GM18508 (cell line): ENCODE results near the gene FAT1.

Source experiments
- ATAC-seq: cut with Tn5 transposase; IDR thresholded peaks from one replicate; pipeline ENCODE4 v1.9.1; 2021; ENCODE audit warnings: moderate number of reproducible peaks; ENCODE audit not compliant: insufficient read depth, unreplicated experiment

Gene FAT1

DNA sequence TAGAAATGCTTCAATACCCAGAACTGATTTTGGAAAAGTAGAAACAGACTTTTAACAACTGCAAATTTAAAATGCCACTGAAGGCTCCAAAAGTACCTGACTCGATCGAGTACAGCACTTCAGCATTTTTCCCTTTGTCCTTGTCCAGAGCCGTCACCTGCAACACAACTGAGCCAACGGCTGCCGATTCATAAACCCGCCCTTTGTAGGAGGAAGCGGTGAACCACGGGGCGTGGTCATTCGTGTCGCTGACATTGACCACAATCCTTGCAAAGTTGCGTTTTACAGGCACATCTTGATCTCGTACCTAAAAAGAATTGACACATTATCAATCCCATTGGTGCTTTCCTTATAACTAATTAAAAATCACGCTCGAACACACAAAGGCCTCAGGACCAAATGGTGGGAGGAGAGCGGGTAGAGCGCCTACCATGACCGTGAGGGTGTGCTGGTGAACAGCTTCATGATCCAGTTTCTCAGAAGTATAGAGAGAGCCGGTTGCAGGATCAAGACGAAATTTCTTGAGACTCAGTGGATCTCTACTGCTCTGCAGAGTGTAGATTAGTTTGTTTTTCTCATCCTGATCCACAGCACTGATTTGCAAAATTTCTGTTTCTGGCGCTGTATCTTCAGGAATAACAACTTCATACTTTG is 95.5 kb downstream of the FAT1 start:
- ATAC-seq: no peak

GRCh38 chr4:186627226-186627865 is 96.3 kb downstream of the FAT1 start:
- no peak for ATAC-seq

DNA sequence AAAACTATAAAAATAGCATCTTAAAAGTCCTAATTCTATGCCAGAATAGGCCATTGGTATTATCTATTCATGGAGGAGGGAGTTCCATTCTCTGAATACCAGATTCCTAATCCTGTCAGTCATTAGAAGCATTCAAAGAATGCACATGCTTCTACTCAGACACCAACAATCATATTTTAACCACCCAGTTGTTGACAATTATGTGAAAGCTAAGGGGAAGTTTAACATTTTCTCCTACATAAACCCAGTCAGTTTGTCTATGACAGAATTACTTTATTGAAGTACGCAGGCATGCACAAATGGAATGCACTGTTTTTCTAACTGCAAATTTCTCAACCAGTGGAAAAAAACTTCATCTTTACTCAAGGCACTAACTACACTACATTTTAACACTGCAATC is 98.7 kb downstream of the FAT1 start:
- no peak for ATAC-seq

DNA sequence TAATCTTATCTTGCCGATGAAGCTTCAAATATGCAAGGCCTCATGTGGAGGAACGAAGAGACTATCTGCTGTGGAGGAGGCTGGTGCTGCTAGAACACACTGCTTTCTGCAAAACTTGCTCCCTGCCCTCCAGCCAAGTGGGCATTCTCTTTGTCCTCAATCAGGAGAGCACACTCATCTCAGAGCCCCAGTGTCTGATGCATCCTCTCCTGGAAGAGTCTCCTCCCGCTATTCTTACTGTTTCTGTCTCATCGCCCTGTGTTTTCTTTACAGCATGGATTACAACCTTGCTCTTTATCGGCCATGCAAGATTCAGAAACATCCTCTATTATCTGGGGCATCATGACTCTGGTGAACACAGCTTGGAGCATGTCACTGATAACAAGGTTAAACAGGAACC is 100.1 kb downstream of the FAT1 start:
- ATAC-seq: no peak

GRCh38 chr4:186622788-186623464 is 100.7 kb downstream of the FAT1 start:
- no peak for ATAC-seq

DNA sequence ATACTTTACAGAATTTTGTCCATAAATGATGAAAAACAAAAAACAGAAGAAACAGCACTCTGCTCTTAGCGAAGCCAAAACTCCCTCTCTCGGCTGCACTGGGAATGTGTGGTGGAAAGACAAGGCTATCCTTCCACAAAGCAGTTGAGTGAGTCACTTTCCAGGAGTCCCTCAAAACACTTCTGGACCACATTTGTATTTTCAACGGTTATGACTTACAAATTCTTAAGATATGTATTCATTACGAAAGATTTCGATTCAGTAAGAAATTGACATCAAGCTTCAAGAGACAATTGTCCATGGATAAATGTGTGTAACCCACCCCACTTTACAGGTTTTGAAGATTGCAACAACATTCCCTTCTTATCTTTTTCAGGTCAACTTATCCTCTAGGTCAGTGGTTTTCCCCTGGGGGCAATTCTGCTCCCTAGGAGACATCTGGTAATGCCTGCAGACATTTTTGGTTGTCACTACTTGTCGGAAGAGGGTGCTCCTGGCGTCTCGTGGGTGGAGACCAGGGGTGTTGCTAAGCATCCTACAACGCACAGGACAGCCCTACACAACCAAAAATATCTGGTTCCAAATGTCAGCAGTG is 101.6 kb downstream of the FAT1 start:
- no peak for ATAC-seq

GRCh38 chr4:186619088-186619487 is 104.6 kb downstream of the FAT1 start:
- no peak for ATAC-seq

- ATAC-seq: no peak
Observed at GRCh38 chr4:186617921-186618320, 105.7 kb downstream of the FAT1 start.

GRCh38 chr4:186607490-186607889 is 116.2 kb downstream of the FAT1 start:
- ATAC-seq: no peak

GRCh38 chr4:186606591-186606992 is 117.1 kb downstream of the FAT1 start:
- ATAC-seq: no peak

DNA sequence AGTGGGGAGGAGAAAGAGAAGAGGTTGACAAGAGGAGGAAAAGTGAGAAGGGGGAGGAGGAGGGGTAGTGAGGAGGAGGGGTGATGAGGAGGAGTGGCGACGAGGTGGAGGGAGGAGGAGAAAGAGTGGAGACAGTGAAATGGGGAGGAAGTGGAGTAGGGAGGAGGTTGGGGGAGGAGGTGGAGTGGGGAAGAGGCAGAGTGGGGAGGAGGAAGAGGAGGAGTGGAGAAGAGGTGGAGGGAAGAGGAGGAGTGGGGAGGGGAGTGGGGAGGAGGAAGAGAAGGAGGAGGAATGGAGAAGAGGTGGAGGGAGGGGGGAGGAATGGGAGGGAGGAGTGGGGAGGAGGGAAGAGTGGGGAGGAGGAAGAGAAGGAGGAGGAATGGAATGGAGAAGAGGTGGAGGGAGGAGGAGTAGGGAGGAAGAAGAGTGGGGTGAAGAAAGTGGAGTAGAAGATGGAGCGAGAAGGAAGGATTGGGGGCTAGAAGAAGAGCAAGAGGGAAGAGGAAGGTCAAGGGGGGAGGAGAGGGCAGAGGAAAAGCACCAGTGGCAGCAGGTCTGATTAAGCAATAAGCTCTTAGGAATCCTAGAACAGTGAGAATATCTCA is 118.3 kb downstream of the FAT1 start:
- ATAC-seq: no peak

DNA sequence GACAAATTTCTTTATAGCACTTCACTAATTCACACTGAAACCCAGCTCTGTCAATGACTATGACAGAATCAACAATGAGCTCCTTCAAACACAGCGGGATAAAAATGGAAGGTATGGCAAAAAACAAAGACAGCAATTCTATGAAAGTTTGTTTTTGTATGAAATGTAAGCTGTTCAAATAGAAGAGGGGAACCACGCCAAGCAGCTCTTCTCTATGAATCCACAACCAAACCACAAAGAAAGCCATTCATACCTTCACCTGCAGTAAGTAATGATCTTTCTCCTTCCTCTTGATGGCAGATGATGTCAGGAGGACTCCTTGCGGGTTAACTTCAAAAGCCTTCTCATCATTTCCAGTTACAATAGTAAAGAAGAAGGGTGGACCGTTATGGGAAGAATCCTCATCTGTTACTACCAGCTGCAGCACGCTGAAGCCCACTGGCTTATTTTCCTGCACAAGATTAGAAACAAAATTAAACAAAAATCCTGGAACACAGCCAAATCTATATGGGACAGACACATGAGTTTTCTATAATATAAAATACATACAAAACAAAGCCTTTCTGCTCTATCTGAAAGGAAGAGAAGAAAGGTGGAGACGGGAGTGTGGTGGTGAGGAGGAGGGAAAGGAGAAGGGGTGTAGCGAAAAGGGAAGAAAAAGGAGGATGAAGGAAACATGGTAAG is 119.4 kb downstream of the FAT1 start:
- ATAC-seq: no peak

- no peak for ATAC-seq
Observed at GRCh38 chr4:186602978-186603377, 120.7 kb downstream of the FAT1 start.

DNA sequence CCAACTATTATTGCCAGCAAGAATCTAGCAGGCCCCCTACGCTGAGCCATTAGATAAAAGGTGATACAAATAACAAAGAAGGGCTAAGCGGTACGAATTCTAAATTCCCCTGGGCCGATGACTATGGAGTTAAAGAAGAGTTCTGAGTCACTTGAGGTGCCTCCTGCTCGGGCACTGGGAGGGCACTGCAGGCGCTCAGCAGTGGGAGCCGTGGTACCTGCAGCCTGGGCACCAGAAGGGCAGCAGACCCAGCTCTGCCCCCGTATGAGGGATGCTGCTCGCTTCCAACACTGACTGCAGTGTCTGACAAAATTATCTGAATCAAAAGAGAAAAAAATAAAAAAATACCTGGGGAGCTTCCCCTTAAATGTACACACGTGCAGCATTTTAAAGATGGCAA is 124.2 kb downstream of the FAT1 start:
- ATAC-seq: no peak

DNA sequence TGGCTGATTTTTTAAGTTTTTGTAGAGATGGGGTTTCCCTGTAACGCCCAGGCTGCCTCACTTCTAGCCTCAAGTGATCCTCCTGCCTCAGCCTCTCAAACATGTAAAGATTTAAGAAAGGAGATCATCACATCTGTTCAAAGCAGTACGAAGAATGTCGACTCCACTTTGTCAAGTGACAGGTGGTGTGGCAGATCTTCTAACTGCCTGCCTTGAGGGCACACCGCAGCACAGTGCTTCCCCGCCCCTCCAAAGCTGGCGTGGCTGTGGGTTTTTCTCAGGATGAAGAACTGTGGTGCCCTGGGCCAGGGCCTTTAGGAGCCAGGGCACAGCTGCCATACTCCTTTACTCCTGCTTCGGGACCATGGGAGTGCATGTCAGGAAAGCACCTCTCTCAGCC is 125.0 kb downstream of the FAT1 start:
- no peak for ATAC-seq

DNA sequence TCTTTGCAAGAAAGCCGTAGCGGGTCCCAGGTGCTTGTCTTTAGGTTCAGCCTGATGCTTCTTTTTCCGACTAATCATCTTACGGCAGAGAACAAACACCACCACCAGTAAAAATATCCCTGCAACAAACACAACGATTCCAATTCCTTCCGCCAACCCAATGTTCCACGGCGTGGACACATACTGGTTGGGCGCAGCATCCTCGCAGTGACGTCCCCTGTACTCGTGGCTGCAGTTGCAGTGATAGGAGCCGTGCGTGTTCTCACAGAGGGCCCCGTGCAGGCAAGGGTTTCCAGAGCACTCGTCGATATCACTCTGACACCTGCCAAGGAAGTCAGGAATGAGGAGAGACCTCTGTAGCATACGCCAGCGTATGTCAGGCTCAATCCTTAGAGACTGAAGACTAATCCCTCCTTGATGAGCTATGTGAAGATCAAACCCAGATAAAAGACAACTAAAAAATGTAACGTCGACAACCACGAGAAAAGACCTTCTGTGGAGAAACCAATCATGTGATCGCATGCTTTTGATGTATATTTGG is 126.7 kb downstream of the FAT1 start:
- no peak for ATAC-seq

DNA sequence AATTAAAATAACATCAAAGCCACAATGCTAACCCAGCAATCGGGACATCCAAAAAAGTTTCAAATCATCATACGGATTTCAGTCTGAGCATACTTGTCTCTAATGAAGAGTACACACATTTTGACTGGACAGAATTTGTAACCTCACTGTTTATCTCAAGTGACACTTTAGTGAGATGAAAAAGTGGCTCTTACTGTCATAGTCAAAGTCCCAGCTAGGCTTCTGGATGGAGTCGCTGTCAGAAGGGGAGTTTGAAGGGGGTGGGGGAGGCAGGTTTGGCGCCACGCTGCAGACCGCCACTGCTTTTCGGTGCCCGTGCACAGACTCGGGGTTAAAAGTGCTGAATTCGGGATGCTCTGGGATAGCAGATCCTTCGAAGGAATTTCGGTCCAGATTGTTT is 127.3 kb downstream of the FAT1 start:
- no peak for ATAC-seq

DNA sequence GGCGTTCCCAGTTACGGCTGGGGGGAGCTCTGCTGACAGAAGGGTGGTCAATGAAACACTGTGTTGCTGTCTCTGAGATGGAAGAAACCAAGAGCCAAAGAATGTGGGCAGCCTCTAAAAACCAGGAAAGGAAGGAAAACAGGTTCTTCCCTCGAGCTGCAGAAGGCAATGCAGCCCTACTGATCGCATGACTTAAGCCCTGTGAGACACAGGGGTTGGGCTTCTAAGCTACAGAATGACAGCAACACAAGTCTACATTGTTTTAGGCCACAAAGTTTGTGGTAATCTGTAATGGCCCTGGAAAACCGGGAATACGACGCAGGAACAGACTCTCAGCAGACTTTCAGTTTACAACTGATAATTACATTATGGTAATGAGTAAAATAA is 130.1 kb downstream of the FAT1 start:
- no peak for ATAC-seq

DNA sequence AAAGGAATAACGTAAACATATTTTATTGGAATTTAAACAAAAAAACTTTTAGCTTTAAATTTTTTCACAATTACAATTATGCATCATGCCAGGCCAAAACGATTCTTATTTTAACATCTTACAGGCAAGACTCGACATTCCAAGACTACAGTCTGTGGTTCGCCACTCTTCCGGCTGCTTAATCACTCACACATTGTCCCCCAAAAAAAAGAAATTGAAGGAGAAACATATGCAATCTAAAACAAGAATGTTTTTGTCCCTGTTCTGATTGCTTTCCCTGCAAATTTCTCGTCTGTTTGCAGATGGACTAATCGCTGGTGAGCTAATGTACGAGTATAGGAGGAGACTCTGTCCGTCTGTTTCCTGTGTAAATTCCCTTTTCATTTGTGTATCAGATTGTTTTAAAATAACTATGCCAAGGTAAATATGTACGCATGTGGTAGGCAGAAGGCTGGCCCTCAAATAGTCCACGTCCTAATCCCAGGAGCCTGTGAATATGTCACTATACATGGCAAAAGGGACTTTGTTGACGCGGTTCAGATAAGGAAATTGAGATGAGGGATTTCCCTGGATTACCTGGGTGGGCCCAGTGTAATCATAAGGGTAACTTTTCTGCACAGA is 130.6 kb downstream of the FAT1 start:
- no peak for ATAC-seq

DNA sequence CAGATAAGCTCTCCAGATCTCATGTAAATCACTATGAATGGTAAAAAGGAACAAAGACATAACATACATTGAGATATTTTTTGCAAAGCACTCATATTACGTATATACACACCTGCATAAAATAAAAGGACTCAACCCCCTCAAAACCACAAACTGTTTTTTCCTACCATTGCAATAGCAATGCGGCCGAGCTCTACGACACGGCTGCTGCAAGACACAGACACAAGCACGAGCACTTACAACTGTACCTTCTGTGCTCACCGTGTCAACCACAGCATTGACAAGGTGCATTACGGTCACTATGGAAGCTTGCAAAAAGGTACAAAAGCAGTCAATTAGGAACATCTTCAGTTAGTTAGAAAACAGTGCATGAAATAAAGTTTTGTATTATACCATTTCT is 131.2 kb downstream of the FAT1 start:
- ATAC-seq: no peak
